Neural cell (in vitro differentiated cells): Measurements from ENCODE around the gene CDSN. TPM values are rescaled to one million over a fixed set of nuclear protein-coding genes. Genes with fewer than 3 reads are reported as not detected.

ENCODE experiments used
- H2AFZ ChIP-seq: fragments of 200-600, 300-800 bp; sonication (generic), shearing (Covaris generic); 2 replicates; pipeline ENCODE4 v1.6.0; 2014; ENCODE audit warnings: low read depth, mild to moderate bottlenecking, antibody characterized with exemption, low read length, moderate library complexity
- H3F3A ChIP-seq: fragments of 200-600 bp; shearing (Covaris generic); 2 replicates; pipeline ENCODE4 v1.6.1; 2016; ENCODE audit warnings: mild to moderate bottlenecking, moderate library complexity, mixed read lengths, antibody characterized with exemption, low read length; ENCODE audit not compliant: insufficient read depth, poor library complexity, severe bottlenecking
- H3K27ac ChIP-seq: fragments of 200-600, 300-800 bp; sonication (generic), shearing (Covaris generic); 2 replicates; pipeline ENCODE4 v1.5.1; 2014; ENCODE audit warnings: mild to moderate bottlenecking, low read length, moderate library complexity
- H3K27me3 ChIP-seq: fragments of 300-800, 200-600 bp; sonication (generic), shearing (Covaris generic); 2 replicates; pipeline ENCODE4 v1.6.0; 2014; ENCODE audit warnings: mild to moderate bottlenecking, low read depth, low read length, moderate library complexity; ENCODE audit not compliant: insufficient read depth
- H3K36me3 ChIP-seq: fragments of 300-800, 200-600 bp; sonication (generic), shearing (Covaris generic); 2 replicates; pipeline ENCODE4 v1.5.1; 2014; ENCODE audit warnings: mild to moderate bottlenecking, antibody characterized with exemption, low read length, moderate library complexity; ENCODE audit not compliant: insufficient read depth
- H3K4me2 ChIP-seq: fragments of 300-800, 200-600 bp; sonication (generic), shearing (Covaris generic); 2 replicates; pipeline ENCODE4 v1.6.0; 2014; ENCODE audit warnings: mild to moderate bottlenecking, low read length
- H3K4me3 ChIP-seq: fragments of 300-800, 200-600 bp; sonication (generic), shearing (Covaris generic); 2 replicates; pipeline ENCODE4 v1.5.1; 2014; ENCODE audit warnings: mild to moderate bottlenecking, low read length, moderate library complexity
- H3K79me2 ChIP-seq: fragments of 200-600 bp; shearing (Covaris generic); replicated peaks from 2 replicates; pipeline ENCODE4 v1.6.0; 2014; ENCODE audit warnings: mild to moderate bottlenecking, low read length, moderate library complexity; ENCODE audit not compliant: insufficient read depth
- H3K9ac ChIP-seq: fragments of 300-800, 200-600 bp; sonication (generic), shearing (Covaris generic); 2 replicates; pipeline ENCODE4 v1.6.1; 2016; ENCODE audit warnings: mild to moderate bottlenecking, low read length, mixed read lengths
- H3K9me2 ChIP-seq: fragments of 200-600 bp; shearing (Covaris generic); 2 replicates; pipeline ENCODE4 v1.6.1; 2016; ENCODE audit warnings: mild to moderate bottlenecking, low read length, mixed read lengths; ENCODE audit not compliant: insufficient read depth
- H3K9me3 ChIP-seq: fragments of 200-600, 300-800 bp; sonication (generic), shearing (Covaris generic); 2 replicates; pipeline ENCODE4 v1.6.1; 2016; ENCODE audit warnings: mild to moderate bottlenecking, mixed run types, low read length, moderate library complexity, mixed read lengths
- H4K20me1 ChIP-seq: fragments of 200-600 bp; shearing (Covaris generic); 2 replicates; pipeline ENCODE4 v1.6.1; 2016; ENCODE audit warnings: mild to moderate bottlenecking, mixed run types; ENCODE audit not compliant: insufficient read depth
- EP300 ChIP-seq: fragments of 450-650 bp; conservative IDR thresholded peaks from 2 replicates; pipeline ENCODE4 v1.6.1; 2014; ENCODE audit warnings: antibody characterized with exemption, mild to moderate bottlenecking, moderate library complexity; ENCODE audit not compliant: poor library complexity, severe bottlenecking
- EZH2 ChIP-seq: fragments of 200-600, 300-800 bp; shearing (Covaris generic), sonication (generic); IDR thresholded peaks from 2 replicates; pipeline ENCODE4 v1.6.1; 2014; ENCODE audit warnings: antibody characterized with exemption, low read length, borderline replicate concordance, mild to moderate bottlenecking; ENCODE audit not compliant: insufficient read depth, poor library complexity, severe bottlenecking
- MXI1 ChIP-seq: fragments of 450-650 bp; conservative IDR thresholded peaks from 2 replicates; pipeline ENCODE4 v1.6.1; 2014; ENCODE audit warnings: antibody characterized with exemption, mild to moderate bottlenecking; ENCODE audit not compliant: poor library complexity, severe bottlenecking
- POLR2AphosphoS5 ChIP-seq: IDR thresholded peaks from 2 replicates; pipeline ENCODE4 v1.6.1; 2012
- RAD21 ChIP-seq: fragments of 450-650 bp; conservative IDR thresholded peaks from 2 replicates; pipeline ENCODE4 v1.6.1; 2014; ENCODE audit warnings: antibody characterized with exemption, mild to moderate bottlenecking, moderate library complexity
- SMC3 ChIP-seq: fragments of 450-650 bp; conservative IDR thresholded peaks from 2 replicates; pipeline ENCODE4 v1.6.1; 2014; ENCODE audit warnings: antibody characterized with exemption, mild to moderate bottlenecking, moderate library complexity; ENCODE audit not compliant: poor library complexity
- TAF1 ChIP-seq: IDR thresholded peaks from 2 replicates; pipeline ENCODE4 v1.6.1; 2012; ENCODE audit warnings: low read depth
- polyA plus RNA-seq: library from polyadenylated mRNA; depleted of rRNA; stranded (reverse); fragments of >200 nt; gene quantifications from 2 replicates; pipeline ENCODE4 v1.2.3, GENCODE V29; 2014
- TF ChIP-seq, protein P1 (sequence below): fragments of 450-650 bp; IDR thresholded peaks from 2 replicates; pipeline ENCODE4 v1.5.1; 2014; ENCODE audit warnings: antibody characterized with exemption, mild to moderate bottlenecking, moderate library complexity; ENCODE audit not compliant: poor library complexity, severe bottlenecking
- TF ChIP-seq, protein P2 (sequence below): IDR thresholded peaks from 2 replicates; pipeline ENCODE4 v1.6.1; 2012; ENCODE audit warnings: borderline replicate concordance

CDSN gene
- polyA plus RNA-seq, 1 donor from 2014 or later = not detected

DNA sequence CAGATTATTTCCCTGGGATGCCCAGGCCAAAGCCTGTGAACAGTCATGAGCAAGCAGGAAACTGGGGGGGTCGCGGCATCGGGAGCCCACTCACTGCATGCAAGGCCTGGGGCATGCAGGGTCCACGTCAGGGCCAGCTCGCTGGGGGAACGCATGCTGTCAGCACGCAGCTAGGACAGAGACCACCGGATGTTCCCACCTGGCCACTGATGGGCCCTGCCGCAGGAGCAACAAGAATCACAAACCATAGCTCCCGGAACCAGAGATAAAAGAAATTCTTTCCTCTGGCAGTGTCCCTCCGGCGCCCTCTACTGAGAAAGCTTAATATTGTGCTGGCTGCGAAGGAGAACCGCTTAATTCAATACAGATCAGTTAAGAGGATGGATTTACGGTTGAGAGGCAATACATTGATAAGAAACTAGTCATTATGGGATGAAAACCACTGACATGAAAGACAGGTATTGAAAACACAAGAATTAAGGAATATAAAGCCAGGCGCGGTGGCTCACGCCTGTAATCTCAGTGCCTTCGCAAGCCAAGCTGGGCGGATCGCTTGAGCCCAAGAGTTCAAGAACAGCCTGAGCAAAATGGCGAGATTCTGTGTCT, 40.5 kb downstream of the CDSN start:
- Histone ChIP-seq H3K27ac (no peak overlapping the region), H2AFZ (no peak overlapping the region), H3F3A (no peaks in the 10 kb centered on the region), H3K9me3 (no peaks in the 10 kb centered on the region), H3K36me3 (no peaks in the 10 kb centered on the region), H3K27me3 (no peaks in the 10 kb centered on the region), H3K4me2 (no peak overlapping the region), H4K20me1 (no peaks in the 10 kb centered on the region), H3K79me2 (no peaks in the 10 kb centered on the region), H3K4me3 (no peak overlapping the region), H3K9ac (no peak overlapping the region), H3K9me2 (no peaks in the 10 kb centered on the region)
- peak; percentile 82 for TF ChIP-seq RAD21
- no peak for TF ChIP-seq TAF1
- TF ChIP-seq SMC3 = peak; percentile 81
- TF ChIP-seq, protein P1, sequence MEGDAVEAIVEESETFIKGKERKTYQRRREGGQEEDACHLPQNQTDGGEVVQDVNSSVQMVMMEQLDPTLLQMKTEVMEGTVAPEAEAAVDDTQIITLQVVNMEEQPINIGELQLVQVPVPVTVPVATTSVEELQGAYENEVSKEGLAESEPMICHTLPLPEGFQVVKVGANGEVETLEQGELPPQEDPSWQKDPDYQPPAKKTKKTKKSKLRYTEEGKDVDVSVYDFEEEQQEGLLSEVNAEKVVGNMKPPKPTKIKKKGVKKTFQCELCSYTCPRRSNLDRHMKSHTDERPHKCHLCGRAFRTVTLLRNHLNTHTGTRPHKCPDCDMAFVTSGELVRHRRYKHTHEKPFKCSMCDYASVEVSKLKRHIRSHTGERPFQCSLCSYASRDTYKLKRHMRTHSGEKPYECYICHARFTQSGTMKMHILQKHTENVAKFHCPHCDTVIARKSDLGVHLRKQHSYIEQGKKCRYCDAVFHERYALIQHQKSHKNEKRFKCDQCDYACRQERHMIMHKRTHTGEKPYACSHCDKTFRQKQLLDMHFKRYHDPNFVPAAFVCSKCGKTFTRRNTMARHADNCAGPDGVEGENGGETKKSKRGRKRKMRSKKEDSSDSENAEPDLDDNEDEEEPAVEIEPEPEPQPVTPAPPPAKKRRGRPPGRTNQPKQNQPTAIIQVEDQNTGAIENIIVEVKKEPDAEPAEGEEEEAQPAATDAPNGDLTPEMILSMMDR = peak; percentile 88

DNA sequence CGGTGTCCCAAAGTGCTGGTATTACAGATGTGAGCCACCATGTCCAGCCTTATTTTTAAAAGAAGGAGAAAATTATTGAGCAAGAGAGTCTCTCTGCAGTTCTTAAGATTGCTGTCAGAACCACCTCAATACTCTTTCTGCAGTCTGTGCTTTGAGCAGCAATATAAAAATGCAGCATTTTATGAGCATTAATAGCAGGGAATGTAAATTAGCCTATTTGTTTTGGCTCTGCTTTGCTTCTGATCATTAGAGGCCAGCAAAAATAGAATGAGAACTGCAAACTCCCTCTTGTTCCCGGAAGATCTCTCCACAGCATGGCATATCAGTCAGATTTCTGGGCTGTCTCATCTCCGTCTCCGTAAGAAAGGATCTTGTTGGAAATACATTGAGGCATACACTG, 43.6 kb downstream of the CDSN start:
- Histone ChIP-seq H3K4me2 (no peak overlapping the region), H3K9me3 (no peaks in the 10 kb centered on the region), H4K20me1 (no peaks in the 10 kb centered on the region), H3K9me2 (no peaks in the 10 kb centered on the region), H2AFZ (no peak overlapping the region), H3K27me3 (no peaks in the 10 kb centered on the region), H3K79me2 (no peaks in the 10 kb centered on the region), H3K27ac (no peak overlapping the region), H3K4me3 (no peak overlapping the region), H3F3A (no peaks in the 10 kb centered on the region), H3K36me3 (no peaks in the 10 kb centered on the region), H3K9ac (no peak overlapping the region)
- no peak for TF ChIP-seq EP300
- TF ChIP-seq RAD21 = no peak
- no peak for TF ChIP-seq SMC3
- TF ChIP-seq, protein P1 = no peak
- TF ChIP-seq EZH2 = no peak

DNA sequence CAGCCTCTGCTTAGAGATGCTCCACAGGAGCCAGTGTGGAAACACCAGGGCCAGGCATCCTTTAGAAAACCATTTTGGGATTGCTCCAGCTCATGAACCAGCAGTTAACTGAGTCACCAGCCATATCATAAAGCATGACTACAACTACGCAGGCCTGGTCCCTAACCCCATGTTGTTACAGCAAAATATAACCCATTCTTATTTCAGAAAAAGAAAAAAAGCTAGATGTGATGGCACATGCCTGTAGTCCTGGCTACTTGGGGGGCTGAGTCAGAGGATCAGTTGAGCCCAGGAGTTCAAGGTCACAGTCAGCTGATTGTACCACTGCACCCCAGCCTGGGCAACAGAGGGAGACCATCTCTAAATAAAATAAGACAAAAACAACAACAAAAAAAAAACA, 44.7 kb downstream of the CDSN start:
- Histone ChIP-seq H3K9ac (no peak overlapping the region), H2AFZ (no peak overlapping the region), H3K9me2 (no peaks in the 10 kb centered on the region), H4K20me1 (no peaks in the 10 kb centered on the region), H3K9me3 (no peaks in the 10 kb centered on the region), H3K4me2 (no peak overlapping the region), H3F3A (no peaks in the 10 kb centered on the region), H3K36me3 (no peaks in the 10 kb centered on the region), H3K4me3 (no peak overlapping the region), H3K79me2 (no peaks in the 10 kb centered on the region), H3K27ac (no peak overlapping the region), H3K27me3 (no peaks in the 10 kb centered on the region)
- TF ChIP-seq MXI1 (no peak), RAD21 (no peak), TAF1 (no peak), POLR2AphosphoS5 (no peak), EP300 (no peak), EZH2 (no peak), SMC3 (no peak)
- TF ChIP-seq, protein P2, sequence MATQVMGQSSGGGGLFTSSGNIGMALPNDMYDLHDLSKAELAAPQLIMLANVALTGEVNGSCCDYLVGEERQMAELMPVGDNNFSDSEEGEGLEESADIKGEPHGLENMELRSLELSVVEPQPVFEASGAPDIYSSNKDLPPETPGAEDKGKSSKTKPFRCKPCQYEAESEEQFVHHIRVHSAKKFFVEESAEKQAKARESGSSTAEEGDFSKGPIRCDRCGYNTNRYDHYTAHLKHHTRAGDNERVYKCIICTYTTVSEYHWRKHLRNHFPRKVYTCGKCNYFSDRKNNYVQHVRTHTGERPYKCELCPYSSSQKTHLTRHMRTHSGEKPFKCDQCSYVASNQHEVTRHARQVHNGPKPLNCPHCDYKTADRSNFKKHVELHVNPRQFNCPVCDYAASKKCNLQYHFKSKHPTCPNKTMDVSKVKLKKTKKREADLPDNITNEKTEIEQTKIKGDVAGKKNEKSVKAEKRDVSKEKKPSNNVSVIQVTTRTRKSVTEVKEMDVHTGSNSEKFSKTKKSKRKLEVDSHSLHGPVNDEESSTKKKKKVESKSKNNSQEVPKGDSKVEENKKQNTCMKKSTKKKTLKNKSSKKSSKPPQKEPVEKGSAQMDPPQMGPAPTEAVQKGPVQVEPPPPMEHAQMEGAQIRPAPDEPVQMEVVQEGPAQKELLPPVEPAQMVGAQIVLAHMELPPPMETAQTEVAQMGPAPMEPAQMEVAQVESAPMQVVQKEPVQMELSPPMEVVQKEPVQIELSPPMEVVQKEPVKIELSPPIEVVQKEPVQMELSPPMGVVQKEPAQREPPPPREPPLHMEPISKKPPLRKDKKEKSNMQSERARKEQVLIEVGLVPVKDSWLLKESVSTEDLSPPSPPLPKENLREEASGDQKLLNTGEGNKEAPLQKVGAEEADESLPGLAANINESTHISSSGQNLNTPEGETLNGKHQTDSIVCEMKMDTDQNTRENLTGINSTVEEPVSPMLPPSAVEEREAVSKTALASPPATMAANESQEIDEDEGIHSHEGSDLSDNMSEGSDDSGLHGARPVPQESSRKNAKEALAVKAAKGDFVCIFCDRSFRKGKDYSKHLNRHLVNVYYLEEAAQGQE = no peak
- TF ChIP-seq, protein P1 = no peak
